ENCODE measurements around the gene PBOV1.

DNA sequence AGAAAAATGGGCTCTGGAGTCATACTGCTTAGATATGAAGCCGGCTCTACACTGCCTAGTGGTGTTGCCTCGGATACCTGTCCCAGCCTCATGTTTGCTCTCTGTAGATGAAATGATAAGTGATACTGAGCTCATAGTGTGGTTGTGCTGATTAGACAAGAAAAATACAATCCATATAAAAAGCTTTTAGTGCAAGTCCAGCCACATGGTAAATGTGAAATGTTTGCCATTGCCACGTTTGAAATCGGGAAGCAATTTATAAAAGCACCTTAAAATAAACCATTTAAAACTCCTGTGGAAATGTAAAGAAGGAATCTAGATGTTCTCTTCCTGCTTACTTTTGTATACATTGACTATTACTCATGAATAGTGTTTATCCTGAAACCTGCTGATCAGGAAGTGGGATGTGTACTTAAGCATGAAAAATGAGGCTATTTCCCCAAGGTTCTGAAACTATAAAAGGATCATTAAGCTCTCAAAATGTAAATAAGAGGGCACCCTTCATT lies 13.1 kb upstream of the PBOV1 start:
- TF ChIP-seq, protein P1, sequence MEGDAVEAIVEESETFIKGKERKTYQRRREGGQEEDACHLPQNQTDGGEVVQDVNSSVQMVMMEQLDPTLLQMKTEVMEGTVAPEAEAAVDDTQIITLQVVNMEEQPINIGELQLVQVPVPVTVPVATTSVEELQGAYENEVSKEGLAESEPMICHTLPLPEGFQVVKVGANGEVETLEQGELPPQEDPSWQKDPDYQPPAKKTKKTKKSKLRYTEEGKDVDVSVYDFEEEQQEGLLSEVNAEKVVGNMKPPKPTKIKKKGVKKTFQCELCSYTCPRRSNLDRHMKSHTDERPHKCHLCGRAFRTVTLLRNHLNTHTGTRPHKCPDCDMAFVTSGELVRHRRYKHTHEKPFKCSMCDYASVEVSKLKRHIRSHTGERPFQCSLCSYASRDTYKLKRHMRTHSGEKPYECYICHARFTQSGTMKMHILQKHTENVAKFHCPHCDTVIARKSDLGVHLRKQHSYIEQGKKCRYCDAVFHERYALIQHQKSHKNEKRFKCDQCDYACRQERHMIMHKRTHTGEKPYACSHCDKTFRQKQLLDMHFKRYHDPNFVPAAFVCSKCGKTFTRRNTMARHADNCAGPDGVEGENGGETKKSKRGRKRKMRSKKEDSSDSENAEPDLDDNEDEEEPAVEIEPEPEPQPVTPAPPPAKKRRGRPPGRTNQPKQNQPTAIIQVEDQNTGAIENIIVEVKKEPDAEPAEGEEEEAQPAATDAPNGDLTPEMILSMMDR (IDR thresholded peaks at IDR 0.05), result no peak
- no peak for TF ChIP-seq POLR2A (IDR thresholded peaks at IDR 0.05)
- TF ChIP-seq POLR2AphosphoS5 (IDR thresholded peaks at IDR 0.05; ENCODE audit: insufficient read depth in 1 of 2, low read depth in 1 of 2), result no peak
